DND-41 (cell line): Measurements from ENCODE around the gene DOP1A.

ENCODE experiments used
- CTCF ChIP-seq: IDR thresholded peaks from 2 replicates; pipeline ENCODE4 v1.5.1; 2012; ENCODE audit warnings: borderline replicate concordance, low read length, moderate library complexity, mild to moderate bottlenecking; ENCODE audit not compliant: poor library complexity, severe bottlenecking; ENCODE audit errors: extremely low read depth
- EZH2 ChIP-seq: IDR thresholded peaks from 3 replicates; pipeline ENCODE4 v1.6.1; 2012; ENCODE audit warnings: borderline replicate concordance, low read depth, mild to moderate bottlenecking, moderate library complexity, low read length, inconsistent platforms; ENCODE audit not compliant: severe bottlenecking

GRCh38 chr6:83126807-83127206, 59.3 kb downstream of the DOP1A start:
- TF ChIP-seq CTCF: no peak
- no peak for TF ChIP-seq EZH2
